ENCODE measurements around the gene REC8. TPM values are rescaled to one million over a fixed set of nuclear protein-coding genes. Genes with fewer than 3 reads are reported as not detected.

The REC8 gene
- total and polyA plus RNA-seq, 2 of the 13 experiments (the other 11 are each of a cell fraction or from before 2014, with no cell fraction given), result 3.4 to 14.7 TPM

DNA sequence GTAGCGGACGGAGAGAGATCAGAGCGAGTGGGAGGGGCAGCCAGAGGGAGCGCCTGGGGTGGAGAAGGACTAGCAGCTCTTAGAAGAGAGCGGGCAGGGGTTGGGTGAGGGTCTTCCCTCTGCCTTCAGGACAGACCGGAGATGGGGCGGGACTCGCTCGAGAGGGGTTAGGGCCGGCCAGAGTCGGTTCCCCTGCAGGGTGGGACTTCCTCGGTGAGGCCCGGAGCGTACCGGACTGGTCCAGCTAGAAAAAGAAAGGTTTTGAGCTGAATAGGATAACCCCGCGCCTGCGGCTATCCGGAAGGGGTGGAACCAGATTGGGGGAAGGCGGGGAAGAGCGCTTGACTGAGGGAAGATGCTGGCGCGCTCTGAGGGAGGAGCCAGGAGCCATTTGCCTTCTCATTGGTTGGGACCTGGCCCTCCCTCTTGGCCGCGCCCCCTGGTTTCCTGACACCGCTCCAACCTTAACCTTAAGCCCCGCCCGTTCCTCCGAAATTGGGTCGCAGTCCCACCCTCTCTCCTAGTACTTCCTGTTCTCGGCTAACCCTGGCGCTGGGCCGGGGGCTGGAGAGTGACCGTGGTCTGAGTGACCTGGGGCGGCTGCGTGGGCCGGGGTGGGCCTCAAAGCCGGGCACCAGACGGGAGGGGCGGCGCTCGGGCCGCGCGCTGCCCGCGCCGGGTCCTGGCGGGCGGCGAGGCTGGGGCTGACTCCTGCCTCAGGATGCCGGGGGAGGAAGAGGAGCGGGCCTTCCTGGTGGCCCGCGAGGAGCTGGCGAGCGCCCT, 24.7 kb upstream of the REC8 start, which contains the start of gene RNF31 (continued):
- TF ChIP-seq HMG20B (CRISPR knock-in tag; conservative IDR thresholded peaks at IDR 0.05), result 0 out of 2 replicates have a peak, but pooled peaks have one; percentile 42
- no peak for TF ChIP-seq NR1H2 (CRISPR knock-in tag; IDR thresholded peaks at IDR 0.05; ENCODE audit: borderline replicate concordance, low read depth)
- TF ChIP-seq, protein P1, sequence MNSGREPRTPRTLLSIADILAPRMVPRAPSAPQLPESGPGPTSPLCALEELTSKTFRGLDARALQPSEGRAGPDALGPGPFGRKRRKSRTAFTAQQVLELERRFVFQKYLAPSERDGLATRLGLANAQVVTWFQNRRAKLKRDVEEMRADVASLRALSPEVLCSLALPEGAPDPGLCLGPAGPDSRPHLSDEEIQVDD (CRISPR knock-in tag; IDR thresholded peaks at IDR 0.05; ENCODE audit: borderline replicate concordance), result peak; percentile 86; the same call in 1 of the 2 replicates
- peak; percentile 43; the same call in 1 of the 2 replicates for TF ChIP-seq FOXK1 (CRISPR knock-in tag; IDR thresholded peaks at IDR 0.05; ENCODE audit: borderline replicate concordance, low read depth)
- TF ChIP-seq, protein P2, sequence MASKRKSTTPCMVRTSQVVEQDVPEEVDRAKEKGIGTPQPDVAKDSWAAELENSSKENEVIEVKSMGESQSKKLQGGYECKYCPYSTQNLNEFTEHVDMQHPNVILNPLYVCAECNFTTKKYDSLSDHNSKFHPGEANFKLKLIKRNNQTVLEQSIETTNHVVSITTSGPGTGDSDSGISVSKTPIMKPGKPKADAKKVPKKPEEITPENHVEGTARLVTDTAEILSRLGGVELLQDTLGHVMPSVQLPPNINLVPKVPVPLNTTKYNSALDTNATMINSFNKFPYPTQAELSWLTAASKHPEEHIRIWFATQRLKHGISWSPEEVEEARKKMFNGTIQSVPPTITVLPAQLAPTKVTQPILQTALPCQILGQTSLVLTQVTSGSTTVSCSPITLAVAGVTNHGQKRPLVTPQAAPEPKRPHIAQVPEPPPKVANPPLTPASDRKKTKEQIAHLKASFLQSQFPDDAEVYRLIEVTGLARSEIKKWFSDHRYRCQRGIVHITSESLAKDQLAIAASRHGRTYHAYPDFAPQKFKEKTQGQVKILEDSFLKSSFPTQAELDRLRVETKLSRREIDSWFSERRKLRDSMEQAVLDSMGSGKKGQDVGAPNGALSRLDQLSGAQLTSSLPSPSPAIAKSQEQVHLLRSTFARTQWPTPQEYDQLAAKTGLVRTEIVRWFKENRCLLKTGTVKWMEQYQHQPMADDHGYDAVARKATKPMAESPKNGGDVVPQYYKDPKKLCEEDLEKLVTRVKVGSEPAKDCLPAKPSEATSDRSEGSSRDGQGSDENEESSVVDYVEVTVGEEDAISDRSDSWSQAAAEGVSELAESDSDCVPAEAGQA (IDR thresholded peaks at IDR 0.05; ENCODE audit: low read depth), result no peak; the same call in 1 of the 2 replicates
- TF ChIP-seq, protein P2 (CRISPR knock-in tag; IDR thresholded peaks at IDR 0.05; ENCODE audit: borderline replicate concordance), result no peak
- TF ChIP-seq NFIC (IDR thresholded peaks at IDR 0.05; ENCODE audit: low read length), result no peak
- TF ChIP-seq, protein P3, sequence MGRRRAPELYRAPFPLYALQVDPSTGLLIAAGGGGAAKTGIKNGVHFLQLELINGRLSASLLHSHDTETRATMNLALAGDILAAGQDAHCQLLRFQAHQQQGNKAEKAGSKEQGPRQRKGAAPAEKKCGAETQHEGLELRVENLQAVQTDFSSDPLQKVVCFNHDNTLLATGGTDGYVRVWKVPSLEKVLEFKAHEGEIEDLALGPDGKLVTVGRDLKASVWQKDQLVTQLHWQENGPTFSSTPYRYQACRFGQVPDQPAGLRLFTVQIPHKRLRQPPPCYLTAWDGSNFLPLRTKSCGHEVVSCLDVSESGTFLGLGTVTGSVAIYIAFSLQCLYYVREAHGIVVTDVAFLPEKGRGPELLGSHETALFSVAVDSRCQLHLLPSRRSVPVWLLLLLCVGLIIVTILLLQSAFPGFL (CRISPR knock-in tag; IDR thresholded peaks at IDR 0.05), result peak; percentile 93; the same call in 1 of the 2 replicates
- TF ChIP-seq PHF20 (CRISPR knock-in tag; IDR thresholded peaks at IDR 0.05), result no peak
- no peak for TF ChIP-seq HMG20A (CRISPR knock-in tag; IDR thresholded peaks at IDR 0.05; ENCODE audit: borderline replicate concordance)
- TF ChIP-seq ZNF850 (CRISPR knock-in tag; conservative IDR thresholded peaks at IDR 0.05), result no peak
- no peak for TF ChIP-seq ZNF646 (CRISPR knock-in tag; IDR thresholded peaks at IDR 0.05)
- TF ChIP-seq GABPB1 (CRISPR knock-in tag; IDR thresholded peaks at IDR 0.05), result peak; percentile 89

All from HepG2 (cell line).